ENCODE measurements around the gene VPS35.
"Not testable (repeated sequence)": the region's sequence is repeated elsewhere in the genome, so short reads cannot be mapped to it uniquely, and the experiment has no call there.

The VPS35 gene

GRCh38 chr16:46713634-46714033 lies 24.7 kb upstream of the VPS35 start:
- DNase-seq (ENCODE audit: low read depth in 1 of 2, low spot score in 1 of 2) = no peak

- DNase-seq (ENCODE audit: low read depth in 1 of 2, low spot score in 1 of 2) = no peak
Measured at GRCh38 chr16:46712911-46713310, 23.9 kb upstream of the VPS35 start.

- DNase-seq (ENCODE audit: low read depth in 1 of 2, low spot score in 1 of 2) = no peak
Measured at GRCh38 chr16:46711106-46712058, 22.4 kb upstream of the VPS35 start.

GRCh38 chr16:46709469-46710005 lies 20.6 kb upstream of the VPS35 start:
- no peak for DNase-seq (ENCODE audit: low read depth in 1 of 2, low spot score in 1 of 2)

GRCh38 chr16:46706642-46707041 lies 17.7 kb upstream of the VPS35 start:
- no peak for DNase-seq (ENCODE audit: low read depth in 1 of 2, low spot score in 1 of 2)

- DNase-seq (ENCODE audit: low read depth in 1 of 2, low spot score in 1 of 2) = no peak
Measured at GRCh38 chr16:46702030-46702429, 13.1 kb upstream of the VPS35 start.

- no peak for DNase-seq (ENCODE audit: low read depth in 1 of 2, low spot score in 1 of 2)
Measured at GRCh38 chr16:46701615-46702014, 12.6 kb upstream of the VPS35 start.

GRCh38 chr16:46700048-46700447 lies 11.1 kb upstream of the VPS35 start:
- DNase-seq (ENCODE audit: low read depth in 1 of 2, low spot score in 1 of 2) = no peak

GRCh38 chr16:46696957-46697356 lies 8.0 kb upstream of the VPS35 start:
- DNase-seq (ENCODE audit: low read depth in 1 of 2, low spot score in 1 of 2) = no peak

- DNase-seq (ENCODE audit: low read depth in 1 of 2, low spot score in 1 of 2) = no peak
Measured at GRCh38 chr16:46695937-46696336, 7.0 kb upstream of the VPS35 start.

- DNase-seq (ENCODE audit: low read depth in 1 of 2, low spot score in 1 of 2) = no peak
Measured at GRCh38 chr16:46693598-46693997, 4.6 kb upstream of the VPS35 start.

GRCh38 chr16:46691726-46692125 lies 2.7 kb upstream of the VPS35 start:
- no peak for DNase-seq (ENCODE audit: low read depth in 1 of 2, low spot score in 1 of 2)

GRCh38 chr16:46690281-46691178 lies 1.6 kb upstream of the VPS35 start:
- DNase-seq (ENCODE audit: low read depth in 1 of 2, low spot score in 1 of 2) = no peak

GRCh38 chr16:46689365-46690280 lies 645 bp upstream of the VPS35 start, which contains the start of gene ORC6:
TSS of gene ORC6 (plus strand) at chr16:46689659. CDS start at chr16:46689706, 47 bp downstream.
- peak; percentile 42 to 97 for DNase-seq (ENCODE audit: low read depth in 1 of 2, low spot score in 1 of 2)

GRCh38 chr16:46688101-46688653 lies 801 bp downstream of the VPS35 start:
- DNase-seq (ENCODE audit: low read depth in 1 of 2, low spot score in 1 of 2) = no peak

GRCh38 chr16:46687486-46687885 lies 1.5 kb downstream of the VPS35 start:
- DNase-seq (ENCODE audit: low read depth in 1 of 2, low spot score in 1 of 2) = no peak

GRCh38 chr16:46686815-46687473 lies 2.0 kb downstream of the VPS35 start:
- no peak for DNase-seq (ENCODE audit: low read depth in 1 of 2, low spot score in 1 of 2)

GRCh38 chr16:46681867-46682266 lies 7.1 kb downstream of the VPS35 start:
- DNase-seq (ENCODE audit: low read depth in 1 of 2, low spot score in 1 of 2) = not testable (repeated sequence)

- DNase-seq (ENCODE audit: low read depth in 1 of 2, low spot score in 1 of 2) = not testable (repeated sequence)
Measured at GRCh38 chr16:46677943-46678342, 11.0 kb downstream of the VPS35 start.
